Calu3 (cell line): ENCODE results near the gene ARHGAP6. TPM values are rescaled to one million over a fixed set of nuclear protein-coding genes. Genes with fewer than 3 reads are reported as not detected.

Experiments used
- BruUV-seq: library from RNA; stranded (reverse); fragments of 400-500 nt; replicated peaks from 2 replicates; lab custom pipeline; 2021; lab: Mats Ljungman, UMichigan
- CTCF ChIA-PET: fragments of 300-600 bp; sonication (Branson Sonifier 250); formaldehyde crosslinking; loops from one replicate; lab custom pipeline; 2022; ENCODE audit warnings: antibody characterized with exemption; lab: Charles Lee
- DNase-seq: peaks from one replicate; pipeline ENCODE4 v3.0.0; 2022
- H3K27ac Mint-ChIP-seq: one replicate; pipeline ENCODE4 v1.8.0; 2022; ENCODE audit warnings: mixed read lengths; ENCODE audit not compliant: unreplicated experiment
- H3K27me3 Mint-ChIP-seq: one replicate; pipeline ENCODE4 v1.8.0; 2022; ENCODE audit warnings: mixed read lengths; ENCODE audit not compliant: unreplicated experiment
- H3K36me3 Mint-ChIP-seq: one replicate; pipeline ENCODE4 v1.8.0; 2022; ENCODE audit warnings: mild to moderate bottlenecking, moderate library complexity, mixed read lengths; ENCODE audit not compliant: insufficient read depth, unreplicated experiment
- H3K4me1 Mint-ChIP-seq: one replicate; pipeline ENCODE4 v1.8.0; 2022; ENCODE audit warnings: mild to moderate bottlenecking, low read depth, mixed read lengths; ENCODE audit not compliant: unreplicated experiment
- H3K4me3 Mint-ChIP-seq: one replicate; pipeline ENCODE4 v1.8.0; 2022; ENCODE audit warnings: mild to moderate bottlenecking, low read depth, moderate library complexity, mixed read lengths; ENCODE audit not compliant: unreplicated experiment
- H3K9me3 Mint-ChIP-seq: one replicate; pipeline ENCODE4 v1.8.0; 2022; ENCODE audit warnings: low read depth, mixed read lengths; ENCODE audit not compliant: unreplicated experiment
- intact Hi-C: fragments of 100-400 bp; cut with micrococcal nuclease; formaldehyde crosslinking; loops from one replicate; pipeline ENCODE4 v1.10.0; 2022; ENCODE audit not compliant: unreplicated experiment
- total RNA-seq: library from RNA; stranded (reverse); gene quantifications from 2 replicates; pipeline ENCODE4 v1.2.3, GENCODE V29; 2022
- TF ChIP-seq, protein P1 (sequence below): fragments of 200-600 bp; IDR thresholded peaks from one replicate; pipeline ENCODE4 v1.8.0; 2022; ENCODE audit warnings: antibody characterized with exemption; ENCODE audit not compliant: unreplicated experiment

Gene ARHGAP6
- total RNA-seq, 1 experiment from 2014 or later = not detected

DNA sequence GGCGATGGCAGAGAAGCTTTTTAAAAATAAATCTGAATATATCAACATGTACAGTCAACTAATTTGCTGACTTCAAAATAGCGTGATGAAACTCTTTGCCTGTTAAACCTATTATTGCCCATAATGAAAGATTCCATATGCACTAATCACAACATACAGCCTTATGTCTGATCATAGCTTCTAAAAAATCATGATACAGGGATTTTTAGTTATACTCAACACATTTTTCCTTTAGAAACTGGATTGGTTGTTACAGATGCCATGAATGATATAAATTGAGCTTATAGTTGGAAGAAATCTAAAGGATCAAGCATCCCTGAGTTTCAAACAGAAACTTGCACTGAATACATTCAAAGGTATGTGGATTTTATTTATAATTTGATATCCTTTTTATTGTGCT lies 372.6 kb downstream of the ARHGAP6 start, which contains the start of gene AMELX:
Gene AMELX, plus strand, starts transcription at position 301 of the 400 bp plus-strand sequence. CDS start 1,376 bp downstream, outside the sequence.
- intact Hi-C loops = no loop called here
- BruUV-seq = no TSS peak
- Mint-ChIP-seq H3K4me3 (no peak within 1 kb of the TSS), H3K27ac (no peak within 1 kb of the TSS), H3K9me3 (no peaks in the 10 kb centered on the region), H3K36me3 (no peaks in the 10 kb centered on the region), H3K27me3 (no peaks in the 10 kb centered on the region), H3K4me1 (no peaks in the 10 kb centered on the region)
- TF ChIP-seq, protein P1, sequence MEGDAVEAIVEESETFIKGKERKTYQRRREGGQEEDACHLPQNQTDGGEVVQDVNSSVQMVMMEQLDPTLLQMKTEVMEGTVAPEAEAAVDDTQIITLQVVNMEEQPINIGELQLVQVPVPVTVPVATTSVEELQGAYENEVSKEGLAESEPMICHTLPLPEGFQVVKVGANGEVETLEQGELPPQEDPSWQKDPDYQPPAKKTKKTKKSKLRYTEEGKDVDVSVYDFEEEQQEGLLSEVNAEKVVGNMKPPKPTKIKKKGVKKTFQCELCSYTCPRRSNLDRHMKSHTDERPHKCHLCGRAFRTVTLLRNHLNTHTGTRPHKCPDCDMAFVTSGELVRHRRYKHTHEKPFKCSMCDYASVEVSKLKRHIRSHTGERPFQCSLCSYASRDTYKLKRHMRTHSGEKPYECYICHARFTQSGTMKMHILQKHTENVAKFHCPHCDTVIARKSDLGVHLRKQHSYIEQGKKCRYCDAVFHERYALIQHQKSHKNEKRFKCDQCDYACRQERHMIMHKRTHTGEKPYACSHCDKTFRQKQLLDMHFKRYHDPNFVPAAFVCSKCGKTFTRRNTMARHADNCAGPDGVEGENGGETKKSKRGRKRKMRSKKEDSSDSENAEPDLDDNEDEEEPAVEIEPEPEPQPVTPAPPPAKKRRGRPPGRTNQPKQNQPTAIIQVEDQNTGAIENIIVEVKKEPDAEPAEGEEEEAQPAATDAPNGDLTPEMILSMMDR = no peak
- CTCF ChIA-PET = no interaction called here
- DNase-seq = no peak

DNA sequence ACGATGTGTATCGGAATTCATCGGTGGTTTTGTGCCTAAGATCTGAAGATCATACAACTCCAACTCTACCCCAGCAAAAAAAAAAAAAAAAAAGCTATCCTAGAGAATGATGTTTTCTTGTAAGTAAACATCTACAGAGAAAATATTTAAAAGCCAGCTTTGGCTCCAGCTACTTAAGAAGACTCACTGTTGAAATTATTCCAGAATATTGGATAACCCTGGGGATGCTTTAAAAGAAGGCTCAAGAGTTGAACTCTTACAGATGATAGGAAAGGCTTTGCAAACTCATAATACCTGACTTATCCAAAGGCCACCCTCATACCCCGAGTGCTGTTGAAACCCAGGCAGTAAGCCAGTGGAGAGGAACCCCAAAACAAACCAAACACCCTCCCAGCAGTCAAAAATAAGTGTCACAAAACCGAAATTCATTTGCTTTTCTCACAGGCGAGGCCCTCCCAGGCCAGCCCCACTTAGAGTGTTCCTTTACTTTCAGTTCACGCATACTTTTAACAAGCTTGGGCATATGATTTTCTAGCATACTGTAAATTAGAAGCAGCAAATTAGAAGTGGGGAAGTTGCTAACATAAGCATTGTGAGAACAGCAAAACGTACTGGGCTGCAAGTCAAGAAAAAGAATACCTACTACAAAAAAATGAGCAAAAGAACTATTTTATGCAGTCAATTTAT lies 375.2 kb downstream of the ARHGAP6 start:
- Mint-ChIP-seq H3K27me3 (no peaks in the 10 kb centered on the region), H3K9me3 (no peaks in the 10 kb centered on the region), H3K27ac (no peak overlapping the region), H3K4me3 (no peak overlapping the region), H3K36me3 (no peaks in the 10 kb centered on the region), H3K4me1 (no peaks in the 10 kb centered on the region)
- CTCF ChIA-PET = no interaction called here
- DNase-seq = no peak
- intact Hi-C loops = no loop called here
- TF ChIP-seq, protein P1 = no peak
- no TSS peak for BruUV-seq

DNA sequence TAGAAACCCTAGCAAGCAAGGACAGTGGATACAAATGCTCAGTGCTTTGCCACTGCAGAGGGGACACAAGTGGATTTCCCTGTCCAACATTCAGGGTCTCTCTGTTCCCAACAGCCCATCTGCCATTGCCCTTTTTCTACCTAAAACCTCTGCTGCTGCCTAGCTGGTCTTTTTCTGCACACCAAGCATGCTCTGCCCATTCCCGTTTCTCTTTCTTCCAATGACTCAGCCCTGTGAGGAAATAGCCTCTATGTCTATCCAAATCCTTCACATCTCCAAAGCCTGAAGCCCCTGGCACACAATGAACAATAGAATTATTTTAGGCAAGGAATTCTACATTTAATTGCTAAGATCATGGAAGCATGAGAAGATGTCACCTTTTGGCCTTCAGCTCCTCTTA lies 378.2 kb downstream of the ARHGAP6 start:
- peak; percentile 2 for DNase-seq
- Mint-ChIP-seq H3K36me3 (no peaks in the 10 kb centered on the region), H3K9me3 (no peaks in the 10 kb centered on the region), H3K27ac (no peak overlapping the region), H3K4me3 (no peak overlapping the region), H3K4me1 (no peaks in the 10 kb centered on the region), H3K27me3 (no peaks in the 10 kb centered on the region)
- CTCF ChIA-PET = interaction anchor here (0.8 kb wide), 1 partner anchor 94 kb away, joined by 3 read pairs; no protein-coding TSS in a partner anchor
- intact Hi-C loops = loop anchor here (1.0 kb wide), 1 partner anchor 143 kb away; no protein-coding TSS in a partner anchor
- BruUV-seq = no TSS peak
- TF ChIP-seq, protein P1 = no peak

- Mint-ChIP-seq H3K4me3 (no peak overlapping the region), H3K4me1 (no peaks in the 10 kb centered on the region), H3K9me3 (no peaks in the 10 kb centered on the region), H3K36me3 (no peaks in the 10 kb centered on the region), H3K27ac (no peak overlapping the region), H3K27me3 (no peaks in the 10 kb centered on the region)
- no peak for DNase-seq
- CTCF ChIA-PET = interaction anchor here (0.6 to 0.7 kb wide), 2 partner anchors 137 to 459 kb away, joined by 3 to 8 read pairs; no protein-coding TSS in a partner anchor
- intact Hi-C loops = no loop called here
- TF ChIP-seq, protein P1 = no peak
- no TSS peak for BruUV-seq
Observed at GRCh38 chrX:11285651-11286050, 380.1 kb downstream of the ARHGAP6 start.
